ENCODE results near the gene FGF22.
"Not testable (repeated sequence)": the region's sequence is repeated elsewhere in the genome, so short reads cannot be mapped to it uniquely, and the experiment has no call there.

Gene FGF22

GRCh38 chr19:618247-618619, 21.4 kb upstream of the FGF22 start:
- Histone ChIP-seq H3K27me3 (ENCODE audit: low read depth, low read length) (no peaks in the 10 kb centered on the region), H3K27ac (ENCODE audit: low read length) (no peak overlapping the region), H3K4me1 (ENCODE audit: control insufficient read depth in 1 of 2, insufficient read depth in 2 of 2, low read length in 2 of 2) (peaks cover 0 to 7% of the 10 kb centered on the region in 2 donors), H3K4me3 (ENCODE audit: low read depth in 1 of 2, low read length in 2 of 2) (no peak overlapping the region), H3K9me3 (ENCODE audit: control insufficient read depth in 1 of 2, low read length in 2 of 2) (no peaks in the 10 kb centered on the region), H3K36me3 (ENCODE audit: control insufficient read depth in 1 of 2, insufficient read depth in 2 of 2, low read length in 2 of 2) (peaks cover 0 to 54% of the 10 kb centered on the region in 2 donors)

DNA sequence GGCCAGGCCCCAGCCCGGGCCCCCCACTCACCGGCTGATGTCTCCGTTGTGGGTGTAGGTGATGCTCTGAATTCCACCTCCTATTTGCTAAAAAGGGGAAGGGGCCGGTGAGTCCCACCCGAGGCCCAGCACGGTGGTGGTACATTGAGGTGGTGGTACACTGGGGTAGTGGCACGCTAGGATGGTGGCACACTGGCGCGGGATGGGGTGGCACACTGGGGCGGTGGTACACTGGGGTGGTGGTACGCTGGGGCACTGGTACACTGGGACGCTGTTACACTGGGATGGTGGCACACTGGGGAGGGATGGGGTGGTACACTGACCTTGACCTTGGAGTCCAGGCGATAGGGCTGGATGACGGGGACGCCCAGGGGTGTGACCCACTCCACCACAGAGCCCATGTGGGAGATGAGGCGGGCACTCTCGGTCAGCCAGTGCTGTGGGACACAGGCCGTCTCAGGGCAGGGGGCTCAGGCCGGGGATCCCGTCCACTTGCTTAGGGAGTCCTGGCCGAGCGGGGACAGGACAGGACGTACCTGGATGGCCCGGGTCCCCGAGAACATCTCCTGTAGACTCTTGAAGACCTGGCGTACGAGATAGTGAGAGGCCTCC, 20.9 kb upstream of the FGF22 start:
- H3K36me3 ChIP-seq (ENCODE audit: control insufficient read depth in 1 of 2, insufficient read depth in 2 of 2, low read length in 2 of 2): peaks cover 0 to 59% of the 10 kb centered on the region in 2 donors

DNA sequence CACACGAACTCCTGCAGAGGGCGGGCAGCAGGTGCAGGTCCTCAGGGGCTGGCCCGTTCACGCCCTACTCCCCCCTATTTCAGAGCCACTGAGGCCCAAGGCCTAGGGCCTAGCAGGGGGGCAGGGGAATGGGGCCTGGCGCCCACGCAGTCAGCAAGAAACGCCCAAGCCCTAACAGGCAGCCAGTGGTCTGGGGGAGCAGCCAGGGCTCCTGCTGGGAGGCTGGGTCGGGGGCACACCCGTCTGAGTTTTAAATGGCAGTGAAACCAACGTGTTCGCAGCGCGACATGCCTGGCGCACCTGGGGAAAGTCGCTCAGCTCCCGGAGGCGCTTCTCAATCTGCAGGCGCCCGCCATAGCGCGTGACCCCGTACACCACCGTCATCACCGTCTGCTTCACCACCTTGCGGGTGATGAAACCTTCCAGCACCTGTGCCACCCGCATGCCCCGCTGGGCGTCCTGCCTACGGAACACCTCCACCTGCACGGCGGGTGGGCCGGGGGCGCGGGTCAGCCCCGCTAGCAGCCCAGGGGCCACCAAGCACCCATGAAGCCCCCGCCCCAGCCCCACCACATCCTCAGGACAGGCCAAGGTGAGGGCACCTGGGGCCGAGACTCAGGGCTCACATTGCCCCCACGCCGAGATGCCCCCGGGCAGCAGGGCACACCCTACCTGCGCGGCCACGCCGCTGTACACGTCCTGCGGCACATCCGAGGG, 20.2 kb upstream of the FGF22 start:
- peaks cover 0 to 7% of the 10 kb centered on the region in 2 donors for H3K4me1 ChIP-seq (ENCODE audit: control insufficient read depth in 1 of 2, insufficient read depth in 2 of 2, low read length in 2 of 2)
- H3K9me3 ChIP-seq (ENCODE audit: control insufficient read depth in 1 of 2, low read length in 2 of 2): no peaks in the 10 kb centered on the region
- H3K36me3 ChIP-seq (ENCODE audit: control insufficient read depth in 1 of 2, insufficient read depth in 2 of 2, low read length in 2 of 2): peaks cover 4 to 66% of the 10 kb centered on the region in 2 donors
- H3K27me3 ChIP-seq (ENCODE audit: low read depth, low read length): no peaks in the 10 kb centered on the region
- H3K4me3 ChIP-seq (ENCODE audit: low read depth in 1 of 2, low read length in 2 of 2): no peak overlapping the region
- no peak overlapping the region for H3K27ac ChIP-seq (ENCODE audit: low read length)

More for the DNA sequence above, 20.9 kb upstream of the FGF22 start:
- Histone ChIP-seq H3K4me3 (ENCODE audit: low read depth in 1 of 2, low read length in 2 of 2) (no peak overlapping the region), H3K4me1 (ENCODE audit: control insufficient read depth in 1 of 2, insufficient read depth in 2 of 2, low read length in 2 of 2) (peaks cover 0 to 7% of the 10 kb centered on the region in 2 donors), H3K9me3 (ENCODE audit: control insufficient read depth in 1 of 2, low read length in 2 of 2) (no peaks in the 10 kb centered on the region), H3K27me3 (ENCODE audit: low read depth, low read length) (no peaks in the 10 kb centered on the region), H3K27ac (ENCODE audit: low read length) (no peak overlapping the region)

DNA sequence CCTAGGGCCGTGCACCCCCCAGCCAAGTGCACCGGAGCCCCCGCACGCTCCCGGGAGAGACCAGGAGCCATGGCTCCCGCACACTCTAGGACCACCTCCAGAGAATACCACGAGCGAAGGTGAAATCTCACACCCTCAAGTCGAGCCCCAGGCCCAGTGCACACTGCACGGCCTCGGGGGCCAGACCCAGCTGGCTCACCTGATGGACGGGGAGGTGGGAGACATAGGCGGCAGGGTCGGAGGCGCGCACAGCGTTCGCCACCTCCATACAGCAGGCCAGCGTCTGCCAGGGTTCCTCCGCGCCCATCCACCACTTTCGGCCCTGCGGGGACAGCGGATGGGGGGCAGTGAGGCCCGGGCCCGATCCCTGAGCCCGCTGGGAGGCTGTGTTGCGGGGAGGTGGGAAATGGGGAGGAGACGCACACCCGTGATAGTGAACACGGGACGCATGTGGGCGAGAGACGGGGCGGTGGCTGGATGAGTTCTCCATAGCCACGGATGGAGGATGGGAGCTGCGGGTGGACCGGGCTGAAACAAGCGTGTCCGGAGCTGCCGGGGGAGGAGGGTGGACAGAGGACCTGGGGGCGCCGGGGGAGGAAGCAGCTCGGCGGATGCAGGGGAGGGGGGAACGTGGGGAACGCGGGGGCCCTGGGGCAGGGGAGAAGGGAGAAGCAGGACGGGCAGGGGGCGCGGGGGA, 19.4 kb upstream of the FGF22 start:
- Histone ChIP-seq H3K27me3 (ENCODE audit: low read depth, low read length) (no peaks in the 10 kb centered on the region), H3K36me3 (ENCODE audit: control insufficient read depth in 1 of 2, insufficient read depth in 2 of 2, low read length in 2 of 2) (peaks cover 4 to 74% of the 10 kb centered on the region in 2 donors), H3K9me3 (ENCODE audit: control insufficient read depth in 1 of 2, low read length in 2 of 2) (no peaks in the 10 kb centered on the region), H3K4me1 (ENCODE audit: control insufficient read depth in 1 of 2, insufficient read depth in 2 of 2, low read length in 2 of 2) (peaks cover 0 to 7% of the 10 kb centered on the region in 2 donors), H3K27ac (ENCODE audit: low read length) (no peak overlapping the region), H3K4me3 (ENCODE audit: low read depth in 1 of 2, low read length in 2 of 2) (no peak overlapping the region)

DNA sequence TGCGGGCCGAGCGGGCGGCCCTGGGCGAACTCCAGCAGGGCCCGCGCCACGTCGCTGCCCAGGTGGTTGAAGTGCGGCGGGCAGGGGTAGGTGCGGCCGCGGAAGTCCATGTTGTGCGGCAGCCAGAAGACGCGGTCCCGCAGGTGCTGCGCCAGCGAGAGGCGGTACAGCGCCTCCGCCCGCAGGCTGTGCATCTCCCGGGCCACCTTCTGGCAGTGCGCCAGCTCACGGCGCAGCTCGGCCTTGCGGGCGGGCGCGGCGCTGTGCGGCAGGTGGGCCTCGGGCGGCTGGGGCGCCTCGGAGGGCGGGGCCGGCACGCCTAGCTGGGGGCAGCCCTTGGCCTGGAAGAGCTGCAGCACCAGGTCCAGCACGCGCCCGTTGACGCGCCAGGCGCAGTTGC, 18.5 kb upstream of the FGF22 start:
- not testable (repeated sequence) for H3K27me3 ChIP-seq (ENCODE audit: low read depth, low read length); H3K4me3 ChIP-seq (ENCODE audit: low read depth in 1 of 2, low read length in 2 of 2); H3K27ac ChIP-seq (ENCODE audit: low read length); H3K9me3 ChIP-seq (ENCODE audit: control insufficient read depth in 1 of 2, low read length in 2 of 2); H3K4me1 ChIP-seq (ENCODE audit: control insufficient read depth in 1 of 2, insufficient read depth in 2 of 2, low read length in 2 of 2)
- peaks cover 4 to 80% of the 10 kb centered on the region in 2 donors for H3K36me3 ChIP-seq (ENCODE audit: control insufficient read depth in 1 of 2, insufficient read depth in 2 of 2, low read length in 2 of 2)

DNA sequence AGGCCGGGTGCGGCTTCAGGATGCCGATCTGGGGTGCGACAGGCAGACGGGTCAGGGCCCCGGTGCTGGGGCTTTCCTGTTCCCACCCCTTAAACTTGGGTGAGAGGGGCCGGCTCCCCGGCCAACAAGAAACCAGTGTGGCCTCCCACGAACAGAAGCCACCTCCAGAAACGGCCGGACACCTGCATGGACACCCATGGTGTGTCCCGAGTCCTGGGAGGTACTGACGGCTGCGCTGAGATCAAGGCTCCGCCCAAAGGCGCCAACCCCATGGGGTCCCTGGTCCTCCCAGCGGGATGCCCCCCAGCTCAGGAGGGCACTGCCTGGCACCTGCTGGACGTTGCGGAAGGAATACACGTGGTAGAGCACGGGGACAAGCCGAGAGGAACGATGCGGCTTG, 17.9 kb upstream of the FGF22 start:
- H3K27me3 ChIP-seq (ENCODE audit: low read depth, low read length): no peaks in the 10 kb centered on the region
- no peak overlapping the region for H3K4me3 ChIP-seq (ENCODE audit: low read depth in 1 of 2, low read length in 2 of 2)
- H3K27ac ChIP-seq (ENCODE audit: low read length): no peak overlapping the region
- no peaks in the 10 kb centered on the region for H3K9me3 ChIP-seq (ENCODE audit: control insufficient read depth in 1 of 2, low read length in 2 of 2)
- H3K36me3 ChIP-seq (ENCODE audit: control insufficient read depth in 1 of 2, insufficient read depth in 2 of 2, low read length in 2 of 2): peaks cover 4 to 80% of the 10 kb centered on the region in 2 donors
- peaks cover 0 to under 1% of the 10 kb centered on the region in 2 donors for H3K4me1 ChIP-seq (ENCODE audit: control insufficient read depth in 1 of 2, insufficient read depth in 2 of 2, low read length in 2 of 2)

GRCh38 chr19:622666-623065, 17.0 kb upstream of the FGF22 start:
- H3K36me3 ChIP-seq (ENCODE audit: control insufficient read depth in 1 of 2, insufficient read depth in 2 of 2, low read length in 2 of 2): peaks cover 4 to 73% of the 10 kb centered on the region in 2 donors
- no peaks in the 10 kb centered on the region for H3K9me3 ChIP-seq (ENCODE audit: control insufficient read depth in 1 of 2, low read length in 2 of 2)

GRCh38 chr19:623175-623916, 16.3 kb upstream of the FGF22 start:
- no peaks in the 10 kb centered on the region for H3K4me1 ChIP-seq (ENCODE audit: control insufficient read depth in 1 of 2, insufficient read depth in 2 of 2, low read length in 2 of 2)
- no peaks in the 10 kb centered on the region for H3K27me3 ChIP-seq (ENCODE audit: low read depth, low read length)
- no peak overlapping the region for H3K4me3 ChIP-seq (ENCODE audit: low read depth in 1 of 2, low read length in 2 of 2)
- no peaks in the 10 kb centered on the region for H3K9me3 ChIP-seq (ENCODE audit: control insufficient read depth in 1 of 2, low read length in 2 of 2)
- no peak overlapping the region for H3K27ac ChIP-seq (ENCODE audit: low read length)
- peaks cover 4 to 71% of the 10 kb centered on the region in 2 donors for H3K36me3 ChIP-seq (ENCODE audit: control insufficient read depth in 1 of 2, insufficient read depth in 2 of 2, low read length in 2 of 2)

More at GRCh38 chr19:622666-623065, 17.0 kb upstream of the FGF22 start:
- Histone ChIP-seq H3K27ac (ENCODE audit: low read length) (no peak overlapping the region), H3K4me3 (ENCODE audit: low read depth in 1 of 2, low read length in 2 of 2) (no peak overlapping the region), H3K27me3 (ENCODE audit: low read depth, low read length) (no peaks in the 10 kb centered on the region), H3K4me1 (ENCODE audit: control insufficient read depth in 1 of 2, insufficient read depth in 2 of 2, low read length in 2 of 2) (no peaks in the 10 kb centered on the region)

DNA sequence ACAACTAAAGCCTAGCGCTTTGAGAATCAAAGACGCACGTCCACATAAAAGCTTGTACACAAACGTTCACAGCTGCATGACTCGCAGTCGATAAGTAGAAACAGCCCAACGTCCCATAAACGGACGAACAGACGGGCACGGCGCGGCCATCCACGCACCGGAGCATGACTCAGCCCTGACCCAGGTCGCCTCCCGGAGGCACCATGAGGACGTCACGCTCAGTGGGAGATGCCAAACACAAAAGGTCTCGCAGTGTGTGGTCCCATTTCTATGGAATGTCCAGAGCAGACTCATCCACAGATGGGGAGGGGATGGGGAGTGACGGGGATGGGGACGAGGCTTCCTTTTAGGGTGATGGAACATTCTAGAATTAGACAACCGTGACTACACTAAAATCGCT, 15.7 kb upstream of the FGF22 start:
- H3K27me3 ChIP-seq (ENCODE audit: low read depth, low read length): no peaks in the 10 kb centered on the region
- H3K4me1 ChIP-seq (ENCODE audit: control insufficient read depth in 1 of 2, insufficient read depth in 2 of 2, low read length in 2 of 2): no peaks in the 10 kb centered on the region
- no peak overlapping the region for H3K4me3 ChIP-seq (ENCODE audit: low read depth in 1 of 2, low read length in 2 of 2)
- no peaks in the 10 kb centered on the region for H3K9me3 ChIP-seq (ENCODE audit: control insufficient read depth in 1 of 2, low read length in 2 of 2)
- H3K36me3 ChIP-seq (ENCODE audit: control insufficient read depth in 1 of 2, insufficient read depth in 2 of 2, low read length in 2 of 2): peaks cover 4 to 71% of the 10 kb centered on the region in 2 donors
- H3K27ac ChIP-seq (ENCODE audit: low read length): no peak overlapping the region

DNA sequence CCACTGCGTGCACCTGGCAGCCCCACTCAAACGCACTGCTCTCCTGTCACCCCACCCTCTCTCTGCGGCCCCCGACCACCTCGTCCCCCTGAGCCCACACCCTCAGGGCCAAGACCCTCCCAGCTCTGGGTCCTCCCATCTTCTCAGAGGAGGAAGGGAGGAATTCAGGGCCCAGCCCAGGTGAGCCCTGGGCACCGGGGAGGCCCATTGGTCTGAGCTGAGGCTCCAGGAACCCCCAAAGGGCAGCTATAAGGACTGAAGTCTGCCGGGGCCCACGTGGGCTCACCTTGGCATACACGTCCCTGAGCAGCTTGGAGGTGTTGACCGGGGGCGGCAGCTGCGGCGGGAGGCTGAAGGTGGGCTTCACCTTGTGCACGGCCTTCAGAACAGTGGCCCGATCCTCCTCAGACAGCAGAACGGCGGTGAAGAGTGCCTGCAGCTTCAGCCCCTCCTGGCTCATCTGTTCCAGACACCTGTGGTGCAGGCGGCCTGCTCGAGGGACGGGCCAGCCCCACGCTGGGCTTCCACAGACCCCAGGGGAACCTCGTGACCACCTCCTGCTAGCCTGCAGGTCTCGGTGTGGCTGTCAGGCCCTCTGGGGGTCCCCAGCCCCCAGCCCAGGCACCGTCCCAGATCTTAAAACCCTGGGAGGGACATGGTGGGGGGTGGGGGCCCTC, 15.1 kb upstream of the FGF22 start:
- H3K4me3 ChIP-seq (ENCODE audit: low read depth in 1 of 2, low read length in 2 of 2): no peak overlapping the region
- no peaks in the 10 kb centered on the region for H3K27me3 ChIP-seq (ENCODE audit: low read depth, low read length)
- H3K4me1 ChIP-seq (ENCODE audit: control insufficient read depth in 1 of 2, insufficient read depth in 2 of 2, low read length in 2 of 2): no peaks in the 10 kb centered on the region
- peaks cover 4 to 71% of the 10 kb centered on the region in 2 donors for H3K36me3 ChIP-seq (ENCODE audit: control insufficient read depth in 1 of 2, insufficient read depth in 2 of 2, low read length in 2 of 2)
- H3K27ac ChIP-seq (ENCODE audit: low read length): no peak overlapping the region
- H3K9me3 ChIP-seq (ENCODE audit: control insufficient read depth in 1 of 2, low read length in 2 of 2): no peaks in the 10 kb centered on the region
